ENCODE results near the gene TMEM39B. TPM values are rescaled to one million over a fixed set of nuclear protein-coding genes. Genes with fewer than 3 reads are reported as not detected.
A peak's percentile ranks its signal among the peaks of the same experiment; 100 is the strongest.
"Not testable (repeated sequence)": the region's sequence is repeated elsewhere in the genome, so short reads cannot be mapped to it uniquely, and the experiment has no call there.

Gene TMEM39B
- polyA plus RNA-seq, 3 donors, result 3.3 to 30.6 (median 3.4) TPM

GRCh38 chr1:32112806-32113375, 40.2 kb downstream of the TMEM39B start:
- Mint-ChIP-seq H3K4me3 (no peak overlapping the region), H3K9me3 (peaks cover 0 to 2% (median 0%) of the 10 kb centered on the region in 7 donors), H3K27ac (peak overlapping the region in 1 of 7 donors; percentile 25), H3K27me3 (ENCODE audit: low read depth in 3 of 3) (peaks cover 0 to 2% (median 0%) of the 10 kb centered on the region in 3 donors), H3K4me1 (peaks cover 38% of the 10 kb centered on the region), H3K36me3 (peaks cover 14 to 29% of the 10 kb centered on the region in 2 donors)
- Histone ChIP-seq H3K36me3 (replicated peaks in 1 of 2; ENCODE audit: control insufficient read depth in 1 of 2, insufficient read depth in 2 of 2, low read length in 2 of 2) (peaks cover 2 to 12% of the 10 kb centered on the region in 2 donors), H3K79me2 (ENCODE audit: insufficient read depth, low read length) (peaks cover 100% of the 10 kb centered on the region), H3K27ac (ENCODE audit: low read depth in 1 of 2, low read length in 2 of 2) (no peak overlapping the region), H3K4me1 (ENCODE audit: control insufficient read depth in 1 of 2, insufficient read depth in 2 of 2, low read length in 2 of 2) (peaks cover 13 to 22% of the 10 kb centered on the region in 2 donors), H3K27me3 (ENCODE audit: control insufficient read depth in 2 of 2, insufficient read depth in 2 of 2, low read length in 2 of 2) (no peaks in the 10 kb centered on the region), H2AFZ (ENCODE audit: insufficient read depth, low read depth, low read length, poor library complexity, severe bottlenecking) (no peak overlapping the region), H4K20me1 (ENCODE audit: insufficient read depth, low read length) (peaks cover 91% of the 10 kb centered on the region), H3K4me2 (replicated peaks; ENCODE audit: extremely low read depth, low read length, poor library complexity, severe bottlenecking) (no peak overlapping the region), H3K9ac (ENCODE audit: insufficient read depth, low read length, poor library complexity, severe bottlenecking) (no peak overlapping the region), H3K4me3 (replicated peaks in 1 of 3; ENCODE audit: low read depth in 2 of 3, low read length in 3 of 3) (no peak overlapping the region), H3K9me3 (replicated peaks in 1 of 2; ENCODE audit: control insufficient read depth in 1 of 2, insufficient read depth in 1 of 2, low read length in 2 of 2) (no peaks in the 10 kb centered on the region)
- no peak for TF ChIP-seq CTCF (IDR thresholded peaks at IDR 0.05)
- WGBS (ENCODE audit: insufficient coverage), result 90% methylated on average over 2 of the region's 5 CpGs
- intact Hi-C loops (cut with micrococcal nuclease), result loop anchor here in 1 of 2 donors (5.0 kb wide), 1 partner anchor 279 kb away; the partner anchor contains the start of gene BSDC1
- no peak for DNase-seq

GRCh38 chr1:32113436-32113835, 40.7 kb downstream of the TMEM39B start:
- Histone ChIP-seq H4K20me1 (ENCODE audit: insufficient read depth, low read length) (peaks cover 96% of the 10 kb centered on the region), H3K4me1 (ENCODE audit: control insufficient read depth in 1 of 2, insufficient read depth in 2 of 2, low read length in 2 of 2) (peaks cover 13 to 20% of the 10 kb centered on the region in 2 donors), H3K79me2 (ENCODE audit: insufficient read depth, low read length) (peaks cover 100% of the 10 kb centered on the region), H3K36me3 (replicated peaks in 1 of 2; ENCODE audit: control insufficient read depth in 1 of 2, insufficient read depth in 2 of 2, low read length in 2 of 2) (peaks cover 2 to 12% of the 10 kb centered on the region in 2 donors)
- H3K36me3 Mint-ChIP-seq, result peaks cover 16 to 29% of the 10 kb centered on the region in 2 donors
- not testable (repeated sequence) for H3K9me3 ChIP-seq (replicated peaks in 1 of 2; ENCODE audit: control insufficient read depth in 1 of 2, insufficient read depth in 1 of 2, low read length in 2 of 2); H3K27ac Mint-ChIP-seq; H3K27ac ChIP-seq (ENCODE audit: low read depth in 1 of 2, low read length in 2 of 2); H3K4me3 Mint-ChIP-seq; H3K9ac ChIP-seq (ENCODE audit: insufficient read depth, low read length, poor library complexity, severe bottlenecking); DNase-seq; H3K27me3 ChIP-seq (ENCODE audit: control insufficient read depth in 2 of 2, insufficient read depth in 2 of 2, low read length in 2 of 2); H3K4me2 ChIP-seq (replicated peaks; ENCODE audit: extremely low read depth, low read length, poor library complexity, severe bottlenecking); H2AFZ ChIP-seq (ENCODE audit: insufficient read depth, low read depth, low read length, poor library complexity, severe bottlenecking); H3K27me3 Mint-ChIP-seq (ENCODE audit: low read depth in 3 of 3); H3K4me3 ChIP-seq (replicated peaks in 1 of 3; ENCODE audit: low read depth in 2 of 3, low read length in 3 of 3); H3K9me3 Mint-ChIP-seq
- WGBS (ENCODE audit: insufficient coverage), result 100% methylated on average over 2 of the region's 4 CpGs
- H3K4me1 Mint-ChIP-seq, result peaks cover 38% of the 10 kb centered on the region
- intact Hi-C loops (cut with micrococcal nuclease), result loop anchor here in 1 of 2 donors (5.0 kb wide), 1 partner anchor 279 kb away; the partner anchor contains the start of gene BSDC1

All from CD14-positive monocyte (primary cell).